Stomach smooth muscle (tissue), 2 donors: ENCODE measurements around the gene FAM181B.
A peak's percentile ranks its signal among the peaks of the same experiment; 100 is the strongest.

ENCODE experiments used
- H3K27ac ChIP-seq: one replicate; pipeline ENCODE4 v1.7.0; 2013; ENCODE audit warnings: mild to moderate bottlenecking, low read length, inconsistent platforms
- H3K27me3 ChIP-seq, 2 donors: one replicate each; pipeline ENCODE4 v1.7.0; 2013; ENCODE audit warnings: low read length in 2 of 2; ENCODE audit not compliant: insufficient read depth in 2 of 2, control insufficient read depth in 1 of 2
- H3K36me3 ChIP-seq, 2 donors: one replicate each; pipeline ENCODE4 v1.7.0; 2013; ENCODE audit warnings: low read length in 2 of 2; ENCODE audit not compliant: control insufficient read depth in 2 of 2, insufficient read depth in 2 of 2
- H3K4me1 ChIP-seq: one replicate; pipeline ENCODE4 v1.7.0; 2013; ENCODE audit warnings: low read length; ENCODE audit not compliant: control insufficient read depth, insufficient read depth
- H3K4me3 ChIP-seq, 2 donors: one replicate each; pipeline ENCODE4 v1.7.0; 2013; ENCODE audit warnings: low read length in 2 of 2
- H3K9ac ChIP-seq, 2 donors: one replicate each; pipeline ENCODE4 v1.7.0; 2013; ENCODE audit warnings: low read length in 2 of 2, mild to moderate bottlenecking in 1 of 2
- H3K9me3 ChIP-seq, 2 donors: one replicate each; pipeline ENCODE4 v1.7.0; 2013; ENCODE audit warnings: low read length in 2 of 2; ENCODE audit not compliant: control insufficient read depth in 2 of 2
- donor health status: healthy.
- donor health status: Pancreatic carcinoma.

Gene FAM181B, protein sequence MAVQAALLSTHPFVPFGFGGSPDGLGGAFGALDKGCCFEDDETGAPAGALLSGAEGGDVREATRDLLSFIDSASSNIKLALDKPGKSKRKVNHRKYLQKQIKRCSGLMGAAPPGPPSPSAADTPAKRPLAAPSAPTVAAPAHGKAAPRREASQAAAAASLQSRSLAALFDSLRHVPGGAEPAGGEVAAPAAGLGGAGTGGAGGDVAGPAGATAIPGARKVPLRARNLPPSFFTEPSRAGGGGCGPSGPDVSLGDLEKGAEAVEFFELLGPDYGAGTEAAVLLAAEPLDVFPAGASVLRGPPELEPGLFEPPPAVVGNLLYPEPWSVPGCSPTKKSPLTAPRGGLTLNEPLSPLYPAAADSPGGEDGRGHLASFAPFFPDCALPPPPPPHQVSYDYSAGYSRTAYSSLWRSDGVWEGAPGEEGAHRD

DNA sequence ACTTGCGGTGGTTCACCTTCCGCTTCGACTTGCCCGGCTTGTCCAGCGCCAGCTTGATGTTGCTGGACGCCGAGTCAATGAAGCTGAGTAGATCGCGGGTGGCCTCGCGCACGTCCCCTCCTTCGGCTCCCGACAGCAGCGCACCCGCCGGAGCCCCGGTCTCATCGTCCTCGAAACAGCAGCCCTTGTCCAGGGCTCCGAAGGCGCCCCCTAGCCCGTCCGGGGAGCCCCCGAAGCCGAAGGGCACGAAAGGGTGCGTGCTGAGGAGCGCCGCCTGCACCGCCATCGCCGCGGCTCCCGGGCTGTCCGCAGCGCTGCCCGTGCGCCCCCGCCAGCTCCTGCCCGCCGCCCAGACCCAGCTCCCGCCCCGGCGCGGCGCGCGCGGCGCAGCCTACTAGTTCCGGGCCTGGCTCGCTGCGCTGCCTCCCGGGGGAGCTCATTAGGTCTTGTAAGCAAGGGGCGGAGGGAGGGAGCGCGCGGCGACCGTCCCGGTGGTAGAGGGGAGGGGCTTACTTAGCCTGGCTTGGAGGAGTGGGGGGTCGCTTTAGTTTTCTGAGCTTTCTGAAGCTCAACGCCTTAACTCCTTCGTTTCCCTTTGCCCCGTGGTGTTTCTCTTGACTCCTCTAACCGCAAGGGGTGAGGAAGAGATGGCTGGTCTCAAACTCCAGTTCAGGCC is at the start of gene FAM181B:
FAM181B (minus strand) TSS at position 421 of the 676 bp plus-strand sequence; CDS start at position 286, 135 bp downstream.
- peaks cover 2% of the 10 kb centered on the region for H3K4me1 ChIP-seq
- no peaks in the 10 kb centered on the region for H3K9me3 ChIP-seq
- H3K27me3 ChIP-seq: peaks cover 11 to 33% of the 10 kb centered on the region in 2 donors
- no peak within 1 kb of the TSS for H3K9ac ChIP-seq
- H3K4me3 ChIP-seq: peak within 1 kb of the TSS; percentile 60 to 72
- H3K36me3 ChIP-seq: no peaks in the 10 kb centered on the region
- no peak within 1 kb of the TSS for H3K27ac ChIP-seq

DNA sequence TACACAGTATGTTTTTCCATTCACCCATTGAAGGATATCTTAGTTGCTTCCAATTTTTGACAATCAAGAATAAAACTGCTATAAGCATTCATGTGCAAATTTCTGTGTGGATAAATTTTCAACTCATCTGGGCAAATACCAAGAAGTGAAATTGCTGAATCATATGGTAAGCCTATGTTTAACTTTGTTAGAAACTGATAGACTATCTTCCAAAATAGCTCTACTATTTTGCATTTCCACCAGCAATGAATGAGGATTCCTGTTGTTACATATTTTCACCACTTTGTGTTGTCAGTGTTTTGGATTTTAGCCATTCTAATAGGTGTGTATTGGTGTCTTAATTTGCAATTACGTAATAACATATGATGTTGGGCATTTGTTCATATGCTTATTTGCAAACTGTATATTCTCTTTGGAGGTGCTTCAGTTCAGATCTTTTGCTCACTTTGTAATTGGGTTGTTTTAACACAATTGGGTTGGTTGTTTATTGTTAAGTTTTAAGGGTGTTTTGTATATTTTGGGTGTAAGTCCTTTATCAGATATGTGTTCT is 49.2 kb upstream of the FAM181B start:
- no peak overlapping the region for H3K27ac ChIP-seq
- no peaks in the 10 kb centered on the region for H3K4me1 ChIP-seq
- H3K4me3 ChIP-seq: no peak overlapping the region
- no peak overlapping the region for H3K9ac ChIP-seq
- no peaks in the 10 kb centered on the region for H3K9me3 ChIP-seq
- H3K27me3 ChIP-seq: no peaks in the 10 kb centered on the region
- no peaks in the 10 kb centered on the region for H3K36me3 ChIP-seq

DNA sequence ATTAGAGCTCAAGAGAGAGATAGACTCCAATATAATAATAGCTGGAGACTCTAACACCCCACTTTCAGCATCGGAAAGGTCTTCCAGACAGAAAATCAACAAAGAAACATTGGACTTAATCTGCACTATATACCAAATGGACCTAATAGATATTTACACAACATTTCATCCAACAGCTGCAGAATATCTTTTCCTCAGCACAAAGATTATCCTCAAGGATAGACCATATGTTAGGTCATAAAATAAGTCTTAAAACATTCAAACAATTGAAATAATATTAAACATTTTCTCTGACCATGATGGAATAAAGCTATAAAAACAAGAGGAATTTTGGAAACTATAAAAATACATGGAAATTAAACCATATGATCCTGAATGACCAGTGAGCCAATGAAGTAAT is 45.1 kb upstream of the FAM181B start:
- Histone ChIP-seq H3K4me1 (no peaks in the 10 kb centered on the region), H3K4me3 (no peak overlapping the region), H3K27ac (no peak overlapping the region), H3K9me3 (no peaks in the 10 kb centered on the region), H3K27me3 (no peaks in the 10 kb centered on the region), H3K36me3 (no peaks in the 10 kb centered on the region), H3K9ac (no peak overlapping the region)

DNA sequence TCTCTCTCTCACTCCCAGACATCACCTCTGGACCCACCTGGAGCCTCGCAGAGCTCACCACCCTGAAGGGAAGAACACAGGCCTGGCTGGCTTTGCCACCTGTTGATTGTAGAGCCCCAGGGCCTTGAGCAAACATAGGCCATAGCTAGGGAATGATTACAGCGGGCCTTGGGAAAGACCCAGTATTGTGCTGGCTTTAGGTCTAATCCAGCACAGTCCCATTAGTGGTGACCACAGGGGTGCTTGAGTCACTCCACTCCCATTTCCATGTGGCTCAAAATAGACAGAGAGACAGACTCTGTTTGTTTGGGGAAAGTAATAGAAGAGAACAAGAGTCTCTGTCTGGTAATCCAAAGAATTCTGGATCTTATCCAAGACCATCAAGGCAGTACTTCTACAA is 42.7 kb upstream of the FAM181B start:
- Histone ChIP-seq H3K27me3 (no peaks in the 10 kb centered on the region), H3K4me3 (no peak overlapping the region), H3K27ac (no peak overlapping the region), H3K4me1 (no peaks in the 10 kb centered on the region), H3K9ac (no peak overlapping the region), H3K9me3 (peaks cover 0 to 3% of the 10 kb centered on the region in 2 donors), H3K36me3 (no peaks in the 10 kb centered on the region)

DNA sequence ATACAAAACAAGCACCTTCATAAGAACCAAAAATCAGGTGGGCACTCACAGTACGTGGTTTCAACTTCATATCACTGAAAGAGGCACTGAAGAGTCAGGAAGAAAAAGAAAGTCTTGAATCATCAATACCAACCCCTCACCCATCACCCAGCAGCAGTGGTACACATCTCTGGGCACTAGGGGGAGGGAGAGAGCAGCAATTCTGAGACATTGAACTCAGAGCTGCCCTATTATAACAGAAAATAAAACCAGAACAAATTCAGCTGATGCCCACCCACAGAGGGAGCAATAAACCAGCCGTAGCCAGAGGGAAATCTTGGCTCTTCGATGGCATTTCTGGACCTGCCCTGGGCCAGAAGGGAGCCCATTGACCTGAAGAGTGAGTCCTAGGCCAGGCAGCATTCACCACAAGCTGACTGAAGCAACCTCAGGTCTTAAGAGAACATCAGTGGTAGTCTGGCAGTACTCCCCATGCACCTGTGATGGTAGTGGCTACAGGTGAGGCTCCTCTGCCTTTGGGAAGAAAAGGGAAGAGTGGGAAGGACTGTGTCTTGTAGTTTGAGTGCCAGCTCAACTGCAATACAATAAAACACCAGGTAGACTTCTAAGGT is 42.2 kb upstream of the FAM181B start:
- no peak overlapping the region for H3K4me3 ChIP-seq
- H3K36me3 ChIP-seq: no peaks in the 10 kb centered on the region

DNA sequence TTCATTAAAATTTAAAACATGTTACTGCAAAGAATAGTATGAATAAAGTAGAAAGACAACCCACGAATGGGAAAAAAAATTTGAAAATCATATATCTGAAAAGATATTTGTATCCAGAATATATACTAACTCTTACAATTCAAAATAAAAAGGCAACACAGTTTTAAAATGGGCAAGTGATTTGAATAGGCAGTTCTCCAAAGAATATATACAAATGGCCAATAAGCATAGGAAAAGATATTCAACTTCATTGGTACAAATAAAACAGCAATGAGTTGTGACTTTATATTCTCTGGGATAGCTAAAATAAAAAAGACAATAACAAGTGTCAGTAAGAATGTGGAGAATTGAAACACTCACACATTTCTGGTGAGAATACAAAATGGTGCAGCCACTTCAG is 41.6 kb upstream of the FAM181B start:
- Histone ChIP-seq H3K9me3 (peaks cover 0 to 3% of the 10 kb centered on the region in 2 donors), H3K36me3 (no peaks in the 10 kb centered on the region), H3K4me1 (no peaks in the 10 kb centered on the region), H3K4me3 (no peak overlapping the region), H3K9ac (no peak overlapping the region), H3K27me3 (no peaks in the 10 kb centered on the region), H3K27ac (no peak overlapping the region)

More for the DNA sequence above, 42.2 kb upstream of the FAM181B start:
- Histone ChIP-seq H3K9ac (no peak overlapping the region), H3K27me3 (no peaks in the 10 kb centered on the region), H3K27ac (no peak overlapping the region), H3K9me3 (peaks cover 0 to 3% of the 10 kb centered on the region in 2 donors), H3K4me1 (no peaks in the 10 kb centered on the region)

DNA sequence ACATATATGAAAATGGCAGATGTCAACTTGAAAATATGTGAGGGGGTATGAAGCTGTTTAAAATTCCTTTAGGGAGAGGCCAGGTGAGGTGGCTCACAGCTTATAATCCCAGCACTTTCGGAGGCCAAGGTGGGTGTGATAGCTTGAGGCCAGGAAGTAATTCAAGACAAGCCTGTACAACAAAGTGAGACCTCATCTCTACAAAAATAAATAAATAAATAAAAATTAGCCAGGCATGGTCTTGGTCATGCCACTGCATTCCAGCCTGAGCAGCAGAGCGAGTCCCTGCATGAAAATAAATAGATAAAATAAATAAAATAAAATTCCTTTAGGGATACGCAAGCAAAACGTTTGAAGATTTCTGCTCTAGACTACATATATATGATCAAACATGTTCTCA is 38.1 kb upstream of the FAM181B start:
- no peak overlapping the region for H3K27ac ChIP-seq
- H3K4me3 ChIP-seq: no peak overlapping the region
- H3K9ac ChIP-seq: no peak overlapping the region
- peaks cover 0 to 3% of the 10 kb centered on the region in 2 donors for H3K9me3 ChIP-seq
- no peaks in the 10 kb centered on the region for H3K4me1 ChIP-seq
- H3K27me3 ChIP-seq: no peaks in the 10 kb centered on the region
- H3K36me3 ChIP-seq: no peaks in the 10 kb centered on the region

DNA sequence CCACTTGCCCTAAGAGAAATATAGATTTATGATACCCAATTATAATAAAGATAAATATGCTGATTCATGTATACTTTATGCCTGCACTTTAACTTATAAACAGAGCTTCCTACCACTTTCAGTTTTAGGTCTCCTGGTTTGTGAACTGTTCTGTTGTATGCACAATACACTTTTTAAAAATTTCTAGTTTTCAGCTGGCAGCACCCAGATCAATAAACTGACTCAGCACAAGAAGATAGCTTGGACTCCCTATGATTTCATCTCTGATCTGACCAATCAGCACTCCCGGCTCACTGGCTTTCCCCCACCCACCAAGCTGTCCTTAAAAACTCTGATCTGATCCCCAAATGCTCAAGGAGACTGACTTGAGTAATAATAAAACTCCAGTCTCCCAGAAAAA is 33.5 kb upstream of the FAM181B start:
- no peak overlapping the region for H3K4me3 ChIP-seq
- H3K36me3 ChIP-seq: no peaks in the 10 kb centered on the region
- no peak overlapping the region for H3K9ac ChIP-seq
- no peaks in the 10 kb centered on the region for H3K27me3 ChIP-seq
- H3K9me3 ChIP-seq: no peaks in the 10 kb centered on the region
- no peaks in the 10 kb centered on the region for H3K4me1 ChIP-seq
- no peak overlapping the region for H3K27ac ChIP-seq

DNA sequence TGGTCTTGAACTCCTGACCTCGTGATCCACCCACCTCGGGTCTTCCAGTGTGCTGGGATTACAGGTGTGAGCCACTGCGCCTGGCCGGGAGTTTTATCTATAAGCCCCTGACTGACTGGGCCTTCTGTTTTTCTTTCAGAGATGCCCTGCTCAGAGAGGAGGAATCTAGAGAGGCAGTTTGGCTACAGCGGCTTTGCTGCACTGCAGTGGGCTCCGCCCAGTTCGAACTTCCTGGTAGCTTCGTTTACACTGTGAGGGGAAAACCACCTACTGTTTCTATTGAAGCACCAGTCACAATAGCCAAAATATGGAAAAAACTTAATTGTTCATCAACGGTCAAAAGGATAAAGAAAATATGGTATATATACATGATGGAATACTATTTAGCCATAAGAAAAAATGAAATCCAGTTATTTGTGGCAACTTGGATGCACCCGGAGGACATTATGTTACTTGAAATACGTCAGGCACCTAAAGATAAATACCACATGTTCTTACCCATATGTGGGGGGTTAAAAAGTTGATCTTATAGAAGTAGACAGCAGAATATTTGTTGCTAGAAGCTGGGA is 31.9 kb upstream of the FAM181B start:
- no peak overlapping the region for H3K4me3 ChIP-seq
- H3K4me1 ChIP-seq: no peaks in the 10 kb centered on the region
- no peaks in the 10 kb centered on the region for H3K9me3 ChIP-seq
- H3K27me3 ChIP-seq: no peaks in the 10 kb centered on the region
- no peak overlapping the region for H3K27ac ChIP-seq
- no peak overlapping the region for H3K9ac ChIP-seq
- no peaks in the 10 kb centered on the region for H3K36me3 ChIP-seq

DNA sequence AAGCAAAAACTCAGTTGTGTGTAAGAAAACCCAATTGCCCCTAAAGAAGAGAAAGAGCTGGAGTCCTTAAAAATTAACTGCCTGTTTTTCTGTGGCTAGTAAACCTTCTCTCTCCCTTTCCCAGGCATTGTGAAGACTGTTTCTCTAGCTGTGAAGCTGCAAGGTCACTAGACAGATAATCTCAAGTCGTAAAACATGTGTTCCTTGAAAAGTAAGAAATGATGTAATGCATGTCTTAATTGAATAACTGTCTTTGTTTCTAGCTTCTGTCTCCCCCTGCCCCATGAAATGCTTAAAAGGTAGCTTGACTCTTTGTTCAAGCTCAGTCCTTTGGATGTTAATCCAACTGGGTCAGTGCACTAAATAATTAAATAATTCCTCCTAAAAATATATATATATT is 29.5 kb upstream of the FAM181B start:
- no peak overlapping the region for H3K27ac ChIP-seq
- H3K4me3 ChIP-seq: no peak overlapping the region
- no peaks in the 10 kb centered on the region for H3K4me1 ChIP-seq
- H3K9me3 ChIP-seq: no peaks in the 10 kb centered on the region
- no peaks in the 10 kb centered on the region for H3K27me3 ChIP-seq
- no peaks in the 10 kb centered on the region for H3K36me3 ChIP-seq
- no peak overlapping the region for H3K9ac ChIP-seq
